B cell (primary cell): ENCODE measurements around the gene SCEL.

ENCODE experiments used
- CTCF ChIP-seq: fragments of 200-600 bp; IDR thresholded peaks from one replicate; pipeline ENCODE4 v1.8.0; 2022; ENCODE audit warnings: antibody characterized with exemption, mild to moderate bottlenecking
- EZH2 ChIP-seq: IDR thresholded peaks from 2 replicates; pipeline ENCODE4 v1.6.1; 2012; ENCODE audit warnings: borderline replicate concordance, low read depth, mild to moderate bottlenecking, moderate library complexity, low read length; ENCODE audit not compliant: insufficient read depth, poor library complexity, severe bottlenecking

- TF ChIP-seq EZH2, result no peak
- no peak for TF ChIP-seq CTCF
These were observed 27.4 kb upstream of the SCEL start for GRCh38 chr13:77507931-77508776.
